Mesenteric fat pad (tissue), 1 donor: ENCODE results near the gene TMEM51. TPM values are rescaled to one million over a fixed set of nuclear protein-coding genes. Genes with fewer than 3 reads are reported as not detected.

Experiments used
- DNase-seq: peaks from one replicate; pipeline ENCODE4 v3.0.0-alpha.2; 2020; ENCODE audit warnings: low spot score
- total RNA-seq: library from RNA; stranded (reverse); fragmentation: NEBNext Ultra II Directional; extraction: Animal tissue kit (Norgen Biotek cat#: 25700); gene quantifications from one replicate; pipeline ENCODE4 v1.2.1, GENCODE V29; 2021
- donor health status: DM: yes; HTN: yes; CAD: no.

The TMEM51 gene
- total RNA-seq, 1 donor from 2014 or later: 4.3 TPM

DNA sequence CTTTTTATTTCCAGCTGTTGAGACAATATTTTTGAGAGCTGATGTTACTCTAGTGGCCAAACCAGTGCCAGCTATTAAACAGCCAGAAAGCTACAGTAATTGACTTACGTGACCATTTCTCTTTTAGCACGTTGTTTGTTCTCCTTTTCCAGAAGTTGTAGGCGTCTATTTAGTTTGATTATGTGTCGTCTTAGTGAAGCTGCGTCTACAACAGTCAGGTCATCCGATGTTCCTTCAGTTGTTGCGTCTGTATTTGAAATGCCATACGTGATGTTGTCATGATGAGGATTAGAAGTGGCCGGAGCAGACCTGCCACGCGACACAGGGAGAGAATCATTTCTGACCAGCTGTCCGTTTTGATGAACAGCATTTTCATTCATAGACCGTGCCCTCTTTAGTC is 38.2 kb downstream of the TMEM51 start:
- DNase-seq: no peak

DNA sequence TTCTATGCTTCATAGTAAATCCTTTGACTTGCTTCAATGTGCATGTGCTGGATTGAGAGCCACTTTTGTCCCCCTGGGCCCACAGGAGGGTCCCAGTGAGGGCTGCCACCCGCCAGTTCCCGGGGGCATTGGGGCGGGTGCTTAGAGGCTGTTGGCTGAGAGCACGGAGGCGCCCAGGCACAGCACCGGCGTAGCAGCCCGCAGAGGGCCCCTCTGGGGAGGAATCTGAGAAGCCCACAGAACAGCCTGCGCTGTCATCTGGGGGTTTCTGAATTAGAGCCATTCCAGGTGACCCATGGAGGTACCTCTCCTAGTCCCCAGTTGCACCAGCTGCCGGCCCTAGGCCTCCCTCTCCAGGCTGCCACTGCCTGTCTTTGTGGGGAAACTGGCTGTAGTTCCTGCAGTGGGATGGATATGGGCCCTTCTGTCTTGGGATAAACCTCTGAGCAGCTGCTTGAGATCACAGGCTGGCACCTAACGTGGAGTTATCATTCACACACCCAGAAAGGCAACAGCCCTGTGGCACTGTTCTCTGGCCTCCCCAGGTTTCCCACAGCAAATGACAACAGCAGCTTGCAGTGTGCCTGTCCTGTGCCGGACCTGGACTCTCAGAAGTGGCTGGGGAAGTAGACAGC is 39.5 kb downstream of the TMEM51 start:
- no peak for DNase-seq

DNA sequence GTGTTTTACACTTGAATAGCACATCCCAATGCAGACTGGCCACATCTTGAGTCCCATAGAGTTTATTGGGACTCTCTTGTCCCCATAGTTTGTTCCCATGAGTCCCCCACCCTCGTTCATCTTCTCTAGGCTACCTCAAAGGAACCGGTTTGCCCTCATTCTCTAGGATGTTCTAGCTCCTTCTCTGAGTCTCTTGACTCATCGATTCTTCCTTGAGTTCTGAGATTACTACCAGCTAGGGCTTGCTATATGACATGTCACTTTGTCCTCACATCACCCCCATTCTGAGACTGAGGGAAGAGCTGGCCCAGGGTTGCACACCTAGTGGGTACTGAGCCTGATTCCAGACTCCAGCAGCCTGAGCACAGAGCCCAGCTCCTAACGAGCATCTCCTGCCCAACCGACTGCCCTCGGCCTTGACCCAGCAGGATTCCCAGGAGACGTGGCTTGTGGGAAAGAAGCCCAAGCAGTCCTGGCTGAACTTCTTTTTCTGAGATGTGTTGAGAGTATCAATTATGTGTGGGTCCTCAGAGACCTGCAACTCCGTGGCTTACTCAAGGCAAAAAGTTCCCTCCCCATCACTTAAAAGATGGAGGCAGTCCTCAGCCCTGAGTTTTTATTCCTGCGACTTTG is 42.0 kb downstream of the TMEM51 start:
- no peak for DNase-seq

DNA sequence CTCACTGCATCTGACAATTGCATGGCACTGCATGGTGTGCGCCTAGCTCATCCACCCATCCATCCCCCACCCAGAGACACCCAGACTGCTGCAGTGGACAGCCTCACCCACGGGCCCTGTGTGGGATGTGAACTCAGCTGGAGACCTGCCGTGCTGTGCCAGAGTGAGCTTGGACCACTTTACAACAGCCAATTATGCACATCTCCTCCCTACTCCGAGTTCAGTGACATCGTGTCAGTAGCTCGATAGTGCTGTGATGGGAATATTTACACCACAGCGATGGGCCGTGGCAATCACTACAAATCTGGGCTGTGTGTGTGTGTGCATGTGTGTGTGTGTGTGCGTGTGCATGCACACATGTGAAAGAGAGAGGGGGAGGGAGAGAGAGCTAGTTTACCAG is 42.5 kb downstream of the TMEM51 start:
- DNase-seq: no peak

DNA sequence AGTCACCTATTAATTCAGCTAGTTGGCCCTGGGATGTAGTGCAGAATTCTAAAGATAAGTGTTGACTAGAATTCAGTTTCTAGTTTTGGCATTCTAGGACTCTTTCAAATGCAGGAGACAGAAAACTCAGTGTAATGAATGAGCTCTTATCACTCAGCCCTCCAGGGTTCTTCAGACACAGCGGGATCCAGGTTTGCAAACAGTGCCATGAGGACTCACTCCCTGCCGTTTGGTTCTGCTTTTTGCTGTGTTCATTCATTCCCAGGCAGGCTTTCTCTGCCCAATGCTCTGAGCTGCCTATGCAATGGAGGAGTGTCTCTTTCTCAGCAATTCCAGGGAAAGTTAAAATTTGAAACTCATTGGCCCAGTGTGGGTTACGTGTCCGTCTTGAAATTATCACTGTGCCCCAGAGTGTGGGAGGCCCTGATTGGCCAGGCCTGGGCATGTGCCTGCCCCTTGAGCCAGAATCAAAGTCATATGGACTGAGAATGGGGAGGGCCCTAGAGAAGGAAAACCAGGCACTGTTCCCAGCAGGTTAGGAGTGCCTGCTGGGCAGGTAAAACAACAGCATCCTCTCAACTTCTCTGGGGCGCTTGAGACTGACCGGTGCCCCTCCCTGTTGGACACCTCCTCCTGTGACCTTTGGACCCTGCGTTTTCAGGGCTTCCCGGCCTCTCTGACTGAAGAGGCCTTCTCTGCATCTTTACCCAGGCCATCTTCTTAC is 43.4 kb downstream of the TMEM51 start:
- no peak for DNase-seq

DNA sequence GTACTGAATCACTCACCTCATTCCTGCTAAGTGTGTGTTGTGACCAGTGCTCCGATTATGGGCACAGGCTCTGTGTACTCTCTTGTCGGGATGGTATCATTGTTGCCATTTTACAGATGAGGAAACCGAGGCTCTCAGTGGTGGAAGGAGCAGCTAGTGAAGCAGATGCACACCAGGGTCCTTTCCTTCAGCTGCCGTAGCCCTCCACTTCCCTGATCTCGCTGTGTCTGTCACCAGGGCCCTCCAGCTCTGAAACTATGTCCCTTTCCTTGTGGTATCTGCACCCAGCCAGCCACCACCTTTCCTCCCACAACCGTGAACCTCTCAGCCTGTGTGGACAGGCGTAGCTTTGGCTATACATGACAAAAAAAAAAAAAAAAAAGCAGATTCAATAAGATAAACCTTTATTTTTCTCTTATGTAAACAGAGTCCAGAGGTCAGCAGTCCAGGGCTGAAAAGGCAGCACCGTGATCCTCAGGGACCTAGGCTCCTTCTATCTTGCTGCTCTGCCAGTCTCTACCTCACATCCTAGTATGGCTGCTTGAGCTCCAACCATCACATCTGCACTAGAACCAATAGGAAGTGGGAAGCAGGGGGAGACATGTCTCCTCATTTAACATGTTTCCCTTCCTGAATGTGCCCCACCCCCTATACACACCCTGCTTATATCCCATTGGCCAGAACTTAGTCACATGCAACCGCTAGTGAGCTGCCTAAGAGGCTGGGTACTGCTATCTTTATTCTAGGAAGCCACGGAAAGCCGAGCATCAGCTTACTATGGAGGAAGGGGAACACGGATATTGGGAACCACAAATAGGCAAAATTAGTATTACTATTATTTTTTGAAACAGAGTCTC is 44.3 kb downstream of the TMEM51 start:
- DNase-seq: no peak

DNA sequence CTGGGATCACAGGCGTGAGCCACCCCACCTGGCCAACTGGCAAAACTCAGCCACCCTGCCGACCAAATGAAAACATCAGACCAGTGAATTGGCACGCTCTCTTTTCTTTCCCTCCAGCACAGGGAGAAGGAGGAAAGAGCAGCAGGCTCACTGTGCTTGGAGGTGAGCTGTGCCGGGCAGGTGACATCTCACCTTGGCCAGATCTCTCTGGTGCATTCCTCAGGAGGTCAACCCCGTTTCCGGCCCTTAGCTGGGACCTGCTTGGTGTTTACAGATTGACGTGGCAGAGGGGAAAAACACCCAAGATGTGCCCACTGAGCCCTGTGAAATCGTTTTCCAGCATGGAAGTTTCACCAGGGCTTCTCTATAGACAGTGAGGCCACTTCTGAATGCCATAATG is 45.1 kb downstream of the TMEM51 start:
- no peak for DNase-seq

DNA sequence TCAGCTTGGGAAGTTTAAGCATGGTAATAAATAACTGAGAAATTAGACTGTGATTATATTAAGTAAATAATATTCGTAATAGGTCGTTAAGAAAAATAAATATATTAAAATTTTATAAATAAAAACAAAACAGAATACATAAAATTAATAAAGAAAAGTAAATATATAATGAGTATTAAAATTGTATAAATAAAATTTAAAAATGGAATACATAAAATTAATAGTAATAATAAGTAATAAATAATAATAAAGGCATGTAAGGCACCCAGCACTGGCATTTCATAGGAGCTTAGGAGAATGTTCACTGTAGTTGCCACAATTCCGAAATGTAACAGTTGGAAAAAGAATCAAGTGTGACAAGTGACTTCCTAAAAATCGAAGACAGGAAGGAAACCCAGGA is 47.7 kb downstream of the TMEM51 start:
- no peak for DNase-seq

DNA sequence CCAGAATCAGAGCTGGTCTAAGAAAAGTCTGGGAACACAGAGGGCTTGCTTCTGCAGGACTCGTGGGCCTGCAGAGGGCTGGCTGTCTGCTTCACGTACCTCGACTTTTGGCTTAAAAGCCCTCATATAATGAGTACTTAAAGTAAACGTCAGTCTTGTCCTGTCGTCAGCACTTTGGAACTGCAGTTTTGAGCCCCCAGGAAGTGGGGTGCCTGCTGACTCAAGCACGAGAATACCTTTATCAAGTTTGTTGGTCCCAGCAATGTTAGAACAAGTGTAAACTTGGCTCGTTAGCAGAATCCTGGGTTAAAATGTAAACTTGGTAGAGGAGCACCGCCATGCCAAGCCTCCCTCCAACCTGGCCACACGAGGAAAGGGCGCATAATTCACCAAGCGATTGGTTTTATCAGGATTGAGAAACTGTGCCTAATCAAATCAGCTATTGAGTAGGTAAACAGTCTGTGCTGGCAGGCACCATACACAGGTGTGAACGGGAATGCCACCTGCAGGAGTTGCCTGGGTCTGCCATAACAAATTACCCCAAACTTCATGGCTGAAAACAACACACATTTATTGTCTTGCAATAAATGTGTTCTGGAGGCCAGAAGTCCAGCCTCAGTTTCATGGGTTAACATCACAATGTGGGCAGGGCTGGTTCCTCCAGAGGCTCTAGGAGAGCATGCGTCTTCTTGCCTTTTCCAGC is 48.5 kb downstream of the TMEM51 start:
- DNase-seq: no peak

DNA sequence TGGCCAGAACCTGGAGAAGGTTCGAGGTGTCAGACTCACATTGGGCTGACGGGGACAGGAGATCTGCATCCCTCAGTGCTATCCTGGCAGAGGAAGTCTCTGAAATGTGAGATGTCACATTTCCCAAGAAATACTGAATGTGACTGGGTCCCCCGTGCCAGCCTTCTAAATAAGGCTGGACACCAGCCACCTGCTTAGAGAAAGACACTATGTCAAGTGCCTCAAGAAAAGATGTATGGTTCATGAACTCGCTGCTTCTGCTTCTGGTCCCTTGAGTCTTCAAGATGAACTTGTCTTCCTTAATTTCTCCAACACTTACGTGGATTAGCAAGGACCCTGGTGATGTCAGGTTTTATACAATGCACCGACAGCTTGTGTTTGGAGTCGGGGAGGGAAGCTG is 51.4 kb downstream of the TMEM51 start:
- DNase-seq: no peak

DNA sequence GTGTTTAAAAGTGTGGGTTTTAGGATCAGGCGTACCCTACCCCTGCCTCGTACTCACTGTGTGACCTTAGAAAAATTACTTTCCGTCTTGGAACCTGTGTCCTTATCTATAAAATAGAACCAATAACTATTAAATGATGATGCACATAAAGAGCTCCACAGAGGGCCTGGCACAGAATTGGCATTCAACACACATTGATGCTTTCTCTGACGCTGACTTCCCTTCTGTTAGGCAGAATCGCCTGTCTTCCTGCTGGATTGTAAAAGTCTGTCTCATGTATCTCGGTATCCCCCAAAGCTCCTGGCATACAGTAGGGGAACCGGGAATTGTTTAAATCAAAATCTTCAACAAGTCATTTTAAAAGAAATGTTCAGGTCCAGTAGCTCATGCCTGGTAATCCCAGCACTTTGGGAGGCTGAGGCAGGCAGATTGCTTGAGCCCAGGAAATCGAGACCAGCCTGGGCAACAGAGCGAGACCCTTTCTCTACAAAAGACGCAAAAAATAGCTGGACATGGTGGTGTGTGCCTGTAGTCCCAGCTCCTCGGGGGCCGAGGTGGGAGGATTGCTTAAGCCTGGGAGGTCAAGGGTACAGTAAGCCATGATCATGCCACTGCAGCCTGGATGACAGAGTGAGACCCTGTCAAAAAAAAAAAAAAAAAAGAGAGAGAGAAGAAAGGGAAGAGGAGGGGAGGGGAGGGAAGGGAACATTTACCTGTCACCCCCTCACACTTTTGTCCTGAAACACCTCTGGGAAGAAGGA is 52.2 kb downstream of the TMEM51 start:
- no peak for DNase-seq

DNA sequence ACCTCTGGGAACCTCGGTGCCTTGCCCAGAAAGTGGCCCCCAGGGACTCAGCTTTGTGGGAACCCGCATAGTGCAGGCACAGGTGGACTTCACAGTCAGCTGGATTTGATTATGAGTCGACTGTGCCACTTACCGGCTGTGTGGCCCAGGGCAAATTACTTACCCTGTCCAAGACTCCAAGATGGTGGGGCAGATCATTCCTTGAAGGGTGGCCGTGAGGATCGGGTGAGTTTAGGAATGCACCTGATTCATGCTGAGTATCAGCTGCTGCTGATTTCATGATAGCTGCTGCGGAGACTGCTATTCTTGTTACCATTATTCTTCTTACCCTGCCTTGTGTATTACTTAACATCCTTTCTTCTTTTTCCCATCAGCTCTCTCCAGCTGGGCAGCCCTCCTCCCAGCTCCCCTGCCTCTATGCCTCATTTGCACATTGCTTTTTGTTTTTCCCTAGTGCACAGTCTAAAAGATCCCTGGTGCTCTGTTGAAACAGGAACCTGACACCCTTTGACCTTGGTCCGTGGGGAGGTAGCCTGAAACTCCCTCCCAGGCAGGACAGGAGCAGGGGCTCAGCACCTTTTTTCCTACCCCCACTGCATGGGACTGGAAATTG is 53.0 kb downstream of the TMEM51 start:
- DNase-seq: no peak

DNA sequence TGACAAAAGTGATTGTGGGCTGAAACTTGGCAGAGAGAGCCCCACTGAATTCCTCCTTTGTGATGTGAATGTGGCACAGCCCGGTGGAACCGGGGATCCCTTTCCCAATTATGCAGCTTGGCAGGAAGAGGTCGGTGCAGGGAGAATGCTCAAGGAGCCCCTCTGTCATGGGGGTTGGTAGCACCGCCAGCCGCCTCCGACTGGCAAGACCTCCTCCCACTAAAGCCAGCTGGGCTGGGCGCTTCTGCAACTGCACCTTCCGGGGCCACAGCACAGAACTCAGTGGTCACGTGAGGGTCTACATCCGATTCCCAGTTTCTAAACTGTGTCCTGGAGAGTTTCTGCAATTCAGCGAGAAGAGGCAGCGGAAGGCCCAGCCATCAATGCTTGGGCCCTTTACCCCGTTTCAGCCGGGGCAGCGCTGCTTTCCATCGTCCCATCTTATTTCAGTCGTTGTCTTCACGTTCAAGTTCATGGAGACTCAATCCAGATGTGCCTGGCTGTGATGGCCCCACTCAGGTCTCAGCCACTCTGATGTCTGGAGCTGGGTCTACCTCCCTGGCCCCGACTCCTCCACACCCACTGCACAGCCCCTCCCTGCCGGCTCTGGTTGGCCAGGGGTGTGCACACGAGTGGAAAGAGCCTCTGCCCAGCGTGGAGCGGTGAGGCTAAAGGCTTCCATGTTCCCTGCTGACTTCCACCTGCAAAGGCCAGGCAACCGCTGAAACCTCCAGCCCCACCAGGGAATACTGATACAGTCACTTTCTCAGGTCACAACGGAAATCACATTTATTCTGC is 53.7 kb downstream of the TMEM51 start:
- no peak for DNase-seq

DNA sequence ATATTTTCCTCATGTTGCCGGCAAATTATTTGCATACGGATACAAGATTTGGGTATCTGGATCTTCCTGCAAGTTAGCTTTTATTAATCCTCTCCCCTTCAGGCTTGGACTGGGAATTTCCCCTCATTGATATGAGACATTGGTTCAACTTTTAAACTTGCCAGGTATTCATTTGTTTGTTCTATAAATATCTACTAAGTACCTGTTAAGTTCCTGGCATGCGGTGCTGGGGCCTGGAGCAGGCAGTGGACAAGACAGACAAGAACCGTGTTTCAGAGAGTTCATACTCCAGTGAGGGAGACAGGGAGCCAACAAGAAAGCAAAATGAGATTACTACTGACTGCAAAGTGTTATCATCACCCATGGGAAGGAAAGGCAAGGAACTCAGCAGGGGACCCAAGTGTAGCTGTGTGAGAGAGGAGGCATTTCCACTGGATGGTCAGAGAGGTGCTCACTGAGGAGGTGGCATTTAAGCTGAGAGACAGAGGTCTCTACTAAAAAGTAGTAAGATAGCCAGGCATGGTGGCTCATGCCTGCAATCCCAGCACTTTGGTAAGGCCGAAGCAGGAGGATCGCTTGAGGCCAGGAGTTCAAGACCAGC is 54.4 kb downstream of the TMEM51 start:
- peak; percentile 45 for DNase-seq

DNA sequence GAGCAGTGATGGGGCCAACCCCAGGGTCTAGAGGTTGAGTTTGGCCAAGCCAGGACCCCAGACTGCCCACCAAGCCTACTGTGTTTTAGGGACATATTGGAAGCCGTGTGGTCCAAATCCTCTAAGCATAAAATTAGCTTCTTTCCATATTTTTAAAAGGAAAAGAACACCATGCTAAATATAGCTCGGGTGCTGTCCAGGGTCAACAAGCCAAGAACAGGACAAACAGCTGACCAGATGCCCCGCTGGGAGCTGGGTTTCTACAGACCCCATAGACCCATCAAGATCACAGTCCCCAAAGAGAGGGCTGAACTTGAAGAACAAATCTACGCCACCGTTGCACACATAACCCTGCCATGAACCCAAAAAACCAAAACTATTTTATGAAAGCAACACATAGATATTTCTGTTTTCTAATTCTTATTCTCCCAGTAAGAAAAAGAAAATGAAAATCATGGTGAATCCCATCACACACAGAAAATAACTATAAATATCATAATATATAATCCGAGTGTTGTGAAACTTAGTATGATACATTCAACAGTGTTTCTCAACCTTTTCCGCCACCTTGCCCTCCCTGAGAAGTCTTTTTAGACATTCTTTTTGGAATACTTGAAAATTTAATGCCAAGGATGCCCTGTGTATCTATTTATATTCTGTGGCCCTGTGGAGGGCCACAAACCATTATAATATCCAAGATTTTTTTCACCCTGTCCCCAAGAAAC is 57.3 kb downstream of the TMEM51 start:
- DNase-seq: peak; percentile 22

DNA sequence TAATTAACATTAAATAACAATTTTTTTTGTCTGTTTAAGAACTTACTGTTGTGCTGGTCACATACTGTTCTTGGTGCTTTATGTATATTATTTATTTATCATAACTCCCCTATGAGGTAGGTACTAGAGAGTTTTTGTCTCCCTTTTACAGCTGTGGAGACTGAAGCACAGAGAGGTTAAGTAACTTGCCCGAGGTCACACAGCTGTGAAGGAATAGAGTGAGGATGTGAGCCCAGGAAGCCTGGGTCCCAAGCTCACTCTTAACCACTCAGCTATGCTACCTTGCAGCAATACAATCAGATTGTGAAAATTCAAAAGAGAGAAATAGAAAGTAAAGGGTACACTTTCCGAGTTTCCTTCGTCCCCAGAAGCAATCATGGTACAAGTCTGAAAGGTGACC is 57.9 kb downstream of the TMEM51 start:
- no peak for DNase-seq

DNA sequence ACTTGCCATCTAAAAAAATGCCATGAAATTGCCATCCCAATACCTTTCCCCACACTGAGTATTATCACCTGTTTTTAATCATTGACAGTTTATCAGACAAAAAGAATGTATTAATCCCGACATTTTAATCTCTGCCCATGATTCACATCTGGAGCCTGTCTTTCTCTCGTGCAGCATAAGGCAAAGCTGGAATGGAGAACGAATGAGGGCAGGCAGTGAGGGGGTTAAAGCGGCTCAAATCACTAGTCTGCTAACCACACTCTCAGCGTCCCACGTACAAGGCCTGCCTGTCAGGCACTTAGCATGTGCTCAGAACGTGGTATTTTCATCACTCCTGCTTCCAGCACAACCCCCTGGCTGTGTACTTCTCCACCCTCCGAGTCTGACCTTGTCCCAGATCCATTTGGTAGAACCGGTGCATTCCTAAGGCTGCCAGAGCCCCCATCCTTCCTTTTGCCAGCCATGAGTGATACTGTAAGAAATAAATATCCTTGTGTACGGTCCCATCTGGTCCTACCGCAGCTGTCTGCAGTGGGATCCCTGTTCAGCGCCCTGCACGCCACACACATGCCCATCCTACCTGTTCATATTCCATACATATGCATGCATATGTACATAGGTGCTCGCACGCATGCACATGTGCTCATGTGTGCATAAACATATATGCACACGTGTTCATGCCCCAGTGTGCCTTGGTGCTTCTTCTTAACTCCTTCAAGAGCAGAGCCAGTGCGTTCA is 58.8 kb downstream of the TMEM51 start:
- peak; percentile 76 for DNase-seq
